WTC11 (cell line): ENCODE results near the gene FGFRL1.

Experiments used
- ATF1 ChIP-seq: sonication (generic); formaldehyde crosslinking; IDR thresholded peaks from 2 replicates; pipeline ENCODE4 v1.8.1; 2023; ENCODE audit warnings: mild to moderate bottlenecking, moderate library complexity, missing genetic modification reagents
- CTCF ChIP-seq: fragments of 200-600 bp; IDR thresholded peaks from 2 replicates; pipeline ENCODE4 v1.8.0; 2022; ENCODE audit warnings: antibody characterized with exemption
- JUN ChIP-seq: sonication (generic); formaldehyde crosslinking; IDR thresholded peaks from 2 replicates; pipeline ENCODE4 v1.8.0; 2023; ENCODE audit warnings: mild to moderate bottlenecking, missing genetic modification reagents
- NR2C2 ChIP-seq: sonication (generic); formaldehyde crosslinking; IDR thresholded peaks from 2 replicates; pipeline ENCODE4 v1.8.0; 2022; ENCODE audit warnings: mild to moderate bottlenecking, missing genetic modification reagents
- TCF7 ChIP-seq: sonication (generic); formaldehyde crosslinking; IDR thresholded peaks from 2 replicates; pipeline ENCODE4 v1.8.0; 2022; ENCODE audit warnings: mild to moderate bottlenecking, low read depth, missing genetic modification reagents, moderate library complexity
- ZBTB43 ChIP-seq: sonication (generic); formaldehyde crosslinking; IDR thresholded peaks from 2 replicates; pipeline ENCODE4 v1.8.1; 2023; ENCODE audit warnings: mild to moderate bottlenecking, missing genetic modification reagents

- TF ChIP-seq JUN (CRISPR knock-in tag), result no peak
- TF ChIP-seq TCF7, result no peak
- TF ChIP-seq CTCF, result no peak
- TF ChIP-seq ATF1 (CRISPR knock-in tag), result no peak
- no peak for TF ChIP-seq ZBTB43 (CRISPR knock-in tag)
- no peak for TF ChIP-seq NR2C2 (CRISPR knock-in tag)
Observed at GRCh38 chr4:1047106-1047975, 35.9 kb downstream of the FGFRL1 start.
